ENCODE measurements around the gene GJC1. TPM values are rescaled to one million over a fixed set of nuclear protein-coding genes. Genes with fewer than 3 reads are reported as not detected.

GJC1 gene
- total and polyA plus RNA-seq, 11 donors: 14.2 to 60.8 (median 24.9) TPM

DNA sequence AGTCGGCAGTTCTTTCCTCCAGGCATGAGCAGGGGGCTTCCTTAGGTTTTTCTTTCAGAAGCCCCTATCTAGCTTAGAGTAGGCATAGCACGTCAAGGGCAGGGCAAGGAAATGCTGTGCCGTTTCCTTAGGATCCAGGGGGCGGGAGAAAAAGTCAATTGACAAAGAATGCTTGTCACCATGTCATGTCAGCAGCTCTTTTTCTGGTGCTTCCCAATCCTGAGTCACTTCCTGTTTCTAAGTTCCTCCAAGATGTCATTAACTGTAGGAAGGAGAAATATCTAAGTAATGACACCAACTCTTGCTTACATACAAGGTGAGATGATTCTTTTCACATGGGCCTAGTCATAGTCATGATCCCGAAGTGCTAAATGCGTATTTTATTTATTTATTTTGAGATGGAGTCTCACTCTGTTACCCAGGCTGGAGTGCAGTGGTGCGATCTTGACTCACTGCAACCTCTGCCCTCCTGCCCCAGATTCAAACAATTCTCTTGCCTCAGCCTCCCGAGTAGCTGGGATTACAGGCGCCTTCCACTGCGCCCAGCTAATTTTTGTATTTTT lies 35.2 kb downstream of the GJC1 start:
- no peaks in the 10 kb centered on the region for H3K9me3 ChIP-seq
- DNase-seq (no peak), ATAC-seq (peak in 3 of 4 donors; percentile 37 to 55 (median 49))
- H3K4me3 ChIP-seq: peak overlapping the region in 2 of 12 donors; percentile 8 to 17
- H3K27me3 ChIP-seq: no peaks in the 10 kb centered on the region
- peaks cover 5 to 56% (median 32%) of the 10 kb centered on the region in 12 donors for H3K4me1 ChIP-seq
- TF ChIP-seq, protein P1, sequence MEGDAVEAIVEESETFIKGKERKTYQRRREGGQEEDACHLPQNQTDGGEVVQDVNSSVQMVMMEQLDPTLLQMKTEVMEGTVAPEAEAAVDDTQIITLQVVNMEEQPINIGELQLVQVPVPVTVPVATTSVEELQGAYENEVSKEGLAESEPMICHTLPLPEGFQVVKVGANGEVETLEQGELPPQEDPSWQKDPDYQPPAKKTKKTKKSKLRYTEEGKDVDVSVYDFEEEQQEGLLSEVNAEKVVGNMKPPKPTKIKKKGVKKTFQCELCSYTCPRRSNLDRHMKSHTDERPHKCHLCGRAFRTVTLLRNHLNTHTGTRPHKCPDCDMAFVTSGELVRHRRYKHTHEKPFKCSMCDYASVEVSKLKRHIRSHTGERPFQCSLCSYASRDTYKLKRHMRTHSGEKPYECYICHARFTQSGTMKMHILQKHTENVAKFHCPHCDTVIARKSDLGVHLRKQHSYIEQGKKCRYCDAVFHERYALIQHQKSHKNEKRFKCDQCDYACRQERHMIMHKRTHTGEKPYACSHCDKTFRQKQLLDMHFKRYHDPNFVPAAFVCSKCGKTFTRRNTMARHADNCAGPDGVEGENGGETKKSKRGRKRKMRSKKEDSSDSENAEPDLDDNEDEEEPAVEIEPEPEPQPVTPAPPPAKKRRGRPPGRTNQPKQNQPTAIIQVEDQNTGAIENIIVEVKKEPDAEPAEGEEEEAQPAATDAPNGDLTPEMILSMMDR (IDR thresholded peaks at IDR 0.05): no peak
- TF ChIP-seq POLR2A (IDR thresholded peaks at IDR 0.05): no peak
- 43 to 45% (median 44%) methylated on average over 10 of the region's 10 CpGs for WGBS, 4 donors
- H3K27ac ChIP-seq: peak overlapping the region; percentile 11 to 89 (median 82)
- H3K36me3 ChIP-seq: no peaks in the 10 kb centered on the region
- intact Hi-C loops (cut with DNase I): no loop called here

DNA sequence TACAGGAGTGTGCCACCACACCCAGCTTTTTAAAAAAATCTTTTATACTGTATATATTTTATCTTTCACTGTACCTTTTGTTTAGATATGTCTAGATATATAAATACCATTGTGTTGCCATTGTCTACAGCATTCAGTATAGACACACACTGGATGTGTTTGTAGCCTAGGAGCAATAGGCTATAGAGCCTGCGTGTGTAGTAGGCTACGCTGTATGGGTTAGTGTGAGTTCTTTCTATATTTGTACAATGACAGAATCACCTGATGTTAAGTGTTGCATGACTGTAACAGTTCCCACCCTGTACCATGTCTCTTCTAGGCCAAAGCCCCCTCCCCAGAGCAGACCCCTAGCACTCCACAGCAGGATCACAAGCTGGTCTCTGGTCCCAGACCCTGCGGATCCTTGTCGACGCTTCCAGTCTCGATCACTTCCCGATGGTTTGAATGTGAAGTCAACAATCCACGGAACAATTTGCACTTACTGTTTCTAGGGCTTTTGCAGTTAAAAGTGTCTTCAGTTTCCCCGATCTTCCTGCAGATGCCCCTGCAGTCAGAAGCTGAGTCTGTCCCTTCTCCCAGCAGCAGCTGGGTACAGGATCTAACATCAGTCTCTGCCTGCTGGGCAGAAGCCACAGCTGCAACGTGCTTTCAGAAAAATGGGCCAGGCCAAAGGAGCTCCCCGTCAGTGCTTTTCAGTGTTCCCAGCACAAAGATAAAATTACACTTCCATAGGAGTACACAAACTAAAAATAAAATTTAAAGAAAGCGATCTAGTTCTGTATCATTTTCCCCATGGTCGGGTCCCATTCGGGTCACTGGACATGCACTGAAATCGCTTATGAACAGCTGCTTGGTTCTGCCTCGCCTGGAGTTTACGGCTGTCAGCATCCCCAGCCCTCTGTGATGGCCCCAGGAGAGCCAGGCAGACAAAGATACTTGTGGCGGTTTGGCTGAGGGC lies 35.9 kb downstream of the GJC1 start:
- no peaks in the 10 kb centered on the region for H3K36me3 ChIP-seq
- DNase-seq: peak in 1 of 5 donors; percentile 55
- H3K9me3 ChIP-seq: no peaks in the 10 kb centered on the region
- intact Hi-C loops (cut with DNase I): no loop called here
- H3K4me3 ChIP-seq: peak overlapping the region in 2 of 12 donors; percentile 8 to 17
- H3K27me3 ChIP-seq: no peaks in the 10 kb centered on the region
- WGBS, 4 donors: 28 to 32% (median 31%) methylated on average over 18 of the region's 18 CpGs
- H3K27ac ChIP-seq: peak overlapping the region; percentile 11 to 89 (median 82)
- H3K4me1 ChIP-seq: peaks cover 5 to 55% (median 32%) of the 10 kb centered on the region in 12 donors
- ATAC-seq: peak; percentile 39 to 60 (median 44)
- TF ChIP-seq POLR2A (IDR thresholded peaks at IDR 0.05): no peak
- TF ChIP-seq, protein P1 (IDR thresholded peaks at IDR 0.05): peak in 1 of 12 donors; percentile 7

GRCh38 chr17:44792276-44792675 lies 37.8 kb downstream of the GJC1 start:
- no peak overlapping the region for H3K27ac ChIP-seq
- no peak overlapping the region for H3K4me3 ChIP-seq
- no peaks in the 10 kb centered on the region for H3K36me3 ChIP-seq
- no peak for TF ChIP-seq POLR2A (IDR thresholded peaks at IDR 0.05)
- TF ChIP-seq, protein P1 (IDR thresholded peaks at IDR 0.05): no peak
- WGBS, 4 donors: 87 to 100% (median 98%) methylated on average over 1 of the region's 1 CpG
- H3K9me3 ChIP-seq: no peaks in the 10 kb centered on the region
- peaks cover 5 to 46% (median 28%) of the 10 kb centered on the region in 12 donors for H3K4me1 ChIP-seq
- intact Hi-C loops (cut with DNase I): no loop called here
- ATAC-seq: no peak
- H3K27me3 ChIP-seq: no peaks in the 10 kb centered on the region
- no peak for DNase-seq

DNA sequence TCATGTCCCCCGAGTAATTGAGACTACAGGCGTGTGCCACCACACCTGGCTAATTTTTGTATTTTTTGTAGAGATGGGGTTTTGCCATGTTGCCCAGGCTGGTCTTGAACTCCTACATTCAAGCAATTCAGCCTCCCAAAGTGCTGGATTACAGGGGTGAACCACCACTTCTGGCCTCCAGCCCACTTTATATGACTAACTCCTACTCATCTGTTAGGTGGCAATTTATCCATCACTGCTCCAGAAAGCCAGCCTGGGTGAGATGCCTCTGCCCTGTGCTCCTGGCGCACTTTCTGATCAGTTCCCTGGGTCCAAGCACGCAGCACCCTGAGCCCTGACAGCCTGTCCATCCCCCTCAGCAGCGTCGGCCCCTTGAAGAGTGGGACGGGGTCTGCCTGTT lies 41.9 kb downstream of the GJC1 start:
- no peak overlapping the region for H3K4me3 ChIP-seq
- no peaks in the 10 kb centered on the region for H3K27me3 ChIP-seq
- peak overlapping the region in 2 of 12 donors; percentile 69 to 89 for H3K27ac ChIP-seq
- 87 to 90% (median 87%) methylated on average over 7 of the region's 7 CpGs for WGBS, 4 donors
- ATAC-seq: no peak
- no peak for DNase-seq
- intact Hi-C loops (cut with DNase I): loop anchor here in 1 of 10 donors (5.0 kb wide), 1 partner anchor 54 kb away; no protein-coding TSS in a partner anchor
- TF ChIP-seq POLR2A (IDR thresholded peaks at IDR 0.05): no peak
- TF ChIP-seq, protein P1 (IDR thresholded peaks at IDR 0.05): no peak
- peaks cover 0 to 30% (median 16%) of the 10 kb centered on the region in 12 donors for H3K4me1 ChIP-seq
- no peaks in the 10 kb centered on the region for H3K9me3 ChIP-seq
- H3K36me3 ChIP-seq: no peaks in the 10 kb centered on the region
